ENCODE data around the gene HNRNPU.

HNRNPU gene

GRCh38 chr1:244893836-244894235 is 29.5 kb upstream of the HNRNPU start:
- in situ Hi-C loops (cut with HindIII; ENCODE audit: low sequenced_read_pairs) = no loop called here
- H3K4me3 ChIP-seq (ENCODE audit: low read depth, low read length) = no peak overlapping the region
- DNase-seq (ENCODE audit: low read depth) = no peak
- TF ChIP-seq CTCF (IDR thresholded peaks at IDR 0.05; ENCODE audit: low read depth, low read length, missing control alignments) = no peak

GRCh38 chr1:244887281-244887680 is 22.9 kb upstream of the HNRNPU start:
- in situ Hi-C loops (cut with HindIII; ENCODE audit: low sequenced_read_pairs) = no loop called here
- no peak overlapping the region for H3K4me3 ChIP-seq (ENCODE audit: low read depth, low read length)
- TF ChIP-seq CTCF (IDR thresholded peaks at IDR 0.05; ENCODE audit: low read depth, low read length, missing control alignments) = no peak
- DNase-seq (ENCODE audit: low read depth) = no peak

- in situ Hi-C loops (cut with HindIII; ENCODE audit: low sequenced_read_pairs) = no loop called here
- H3K4me3 ChIP-seq (ENCODE audit: low read depth, low read length) = no peak overlapping the region
- TF ChIP-seq CTCF (IDR thresholded peaks at IDR 0.05; ENCODE audit: low read depth, low read length, missing control alignments) = no peak
- DNase-seq (ENCODE audit: low read depth) = no peak
Measured at GRCh38 chr1:244881552-244882280, 17.4 kb upstream of the HNRNPU start.

- no peak for TF ChIP-seq CTCF (IDR thresholded peaks at IDR 0.05; ENCODE audit: low read depth, low read length, missing control alignments)
- no peak overlapping the region for H3K4me3 ChIP-seq (ENCODE audit: low read depth, low read length)
- in situ Hi-C loops (cut with HindIII; ENCODE audit: low sequenced_read_pairs) = no loop called here
- no peak for DNase-seq (ENCODE audit: low read depth)
Measured at GRCh38 chr1:244878681-244879080, 14.3 kb upstream of the HNRNPU start.

- TF ChIP-seq CTCF (IDR thresholded peaks at IDR 0.05; ENCODE audit: low read depth, low read length, missing control alignments) = no peak
- in situ Hi-C loops (cut with HindIII; ENCODE audit: low sequenced_read_pairs) = no loop called here
- no peak for DNase-seq (ENCODE audit: low read depth)
- no peak overlapping the region for H3K4me3 ChIP-seq (ENCODE audit: low read depth, low read length)
Measured at GRCh38 chr1:244876228-244876910, 12.0 kb upstream of the HNRNPU start.

GRCh38 chr1:244874974-244875579 is 10.7 kb upstream of the HNRNPU start:
- in situ Hi-C loops (cut with HindIII; ENCODE audit: low sequenced_read_pairs) = no loop called here

More at GRCh38 chr1:244874974-244875579, 10.7 kb upstream of the HNRNPU start:
- no peak overlapping the region for H3K4me3 ChIP-seq (ENCODE audit: low read depth, low read length)
- TF ChIP-seq CTCF (IDR thresholded peaks at IDR 0.05; ENCODE audit: low read depth, low read length, missing control alignments) = no peak
- no peak for DNase-seq (ENCODE audit: low read depth)
